Right ventricle myocardium superior (tissue), 1 donor: ENCODE results near the gene SFN. TPM values are rescaled to one million over a fixed set of nuclear protein-coding genes. Genes with fewer than 3 reads are reported as not detected.
"Not testable (repeated sequence)": the region's sequence is repeated elsewhere in the genome, so short reads cannot be mapped to it uniquely, and the experiment has no call there.

ENCODE experiments used
- ATAC-seq: fragments of 200-7000 bp; cut with Tn5 transposase; one replicate; pipeline ENCODE4 v1.9.1; 2020; ENCODE audit warnings: mild to moderate bottlenecking; ENCODE audit not compliant: poor library complexity
- DNase-seq: peaks from one replicate; pipeline ENCODE4 v3.0.0-alpha.2; 2020
- intact Hi-C: fragments of 100-400 bp; cut with DNase I; formaldehyde crosslinking; loops from one replicate; pipeline ENCODE4 v1.11.2; 2022
- total RNA-seq: library from RNA; stranded (reverse); fragmentation: NEBNext Ultra II Directional; extraction: Animal tissue kit (Norgen Biotek cat#: 25700); gene quantifications from one replicate; pipeline ENCODE4 v1.2.1, GENCODE V29; 2021
- donor health status: DM: no; HTN: yes; CAD: no; lungs with severe emphysema.

The SFN gene
- total RNA-seq, 1 donor from 2014 or later, result not detected

- no peak for ATAC-seq
- no peak for DNase-seq
- intact Hi-C loops, result no loop called here
Measured at GRCh38 chr1:26858160-26858559, 4.8 kb upstream of the SFN start.

- DNase-seq (no peak), ATAC-seq (no peak)
- intact Hi-C loops, result no loop called here
Measured at GRCh38 chr1:26858891-26859640, 3.9 kb upstream of the SFN start.

- ATAC-seq (no peak), DNase-seq (no peak)
- intact Hi-C loops, result no loop called here
Measured at GRCh38 chr1:26861286-26861701, 1.7 kb upstream of the SFN start.

GRCh38 chr1:26861889-26862378, 1.0 kb upstream of the SFN start:
- DNase-seq (no peak), ATAC-seq (no peak)
- intact Hi-C loops, result no loop called here

- DNase-seq (no peak), ATAC-seq (no peak)
- intact Hi-C loops, result no loop called here
Measured at GRCh38 chr1:26863685-26864077, 732 bp downstream of the SFN start.

GRCh38 chr1:26864610-26865480, 1.9 kb downstream of the SFN start:
- intact Hi-C loops, result no loop called here

GRCh38 chr1:26873097-26873496, 10.1 kb downstream of the SFN start:
- ATAC-seq, intact Hi-C loops, DNase-seq: not testable (repeated sequence)

More at GRCh38 chr1:26864610-26865480, 1.9 kb downstream of the SFN start:
- peak; percentile 98 for DNase-seq
- ATAC-seq, result peak; percentile 99

GRCh38 chr1:26874896-26875295, 11.9 kb downstream of the SFN start:
- ATAC-seq (no peak), DNase-seq (no peak)
- intact Hi-C loops, result loop anchor here (5.0 kb wide), 2 partner anchors 63 to 273 kb away; no protein-coding TSS in a partner anchor

GRCh38 chr1:26877326-26877725, 14.4 kb downstream of the SFN start:
- no peak for ATAC-seq
- intact Hi-C loops, result loop anchor here (5.0 kb wide), 2 partner anchors 65 to 275 kb away; no protein-coding TSS in a partner anchor
- no peak for DNase-seq

GRCh38 chr1:26879793-26880192, 16.8 kb downstream of the SFN start:
- ATAC-seq (no peak), DNase-seq (no peak)
- intact Hi-C loops, result loop anchor here (5.0 kb wide), 2 partner anchors 67 to 277 kb away; no protein-coding TSS in a partner anchor

- intact Hi-C loops, ATAC-seq: not testable (repeated sequence)
Measured at GRCh38 chr1:26881611-26882010, 18.7 kb downstream of the SFN start.

GRCh38 chr1:26882696-26883463, 19.9 kb downstream of the SFN start:
- intact Hi-C loops, result no loop called here
- ATAC-seq, result no peak
- no peak for DNase-seq

More at GRCh38 chr1:26881611-26882010, 18.7 kb downstream of the SFN start:
- DNase-seq, result not testable (repeated sequence)

GRCh38 chr1:26887125-26887524, 24.2 kb downstream of the SFN start:
- no peak for ATAC-seq
- no peak for DNase-seq

GRCh38 chr1:26888231-26888630, 25.3 kb downstream of the SFN start:
- DNase-seq, result no peak
- intact Hi-C loops, result no loop called here
- ATAC-seq, result no peak

More at GRCh38 chr1:26887125-26887524, 24.2 kb downstream of the SFN start:
- intact Hi-C loops, result no loop called here

GRCh38 chr1:26889551-26890466, 26.9 kb downstream of the SFN start, which contains the start of gene GPN2:
GPN2 (minus strand) TSS chr1:26890283; CDS start chr1:26890096, 187 bp downstream.
- ATAC-seq, result peak; percentile 95
- intact Hi-C loops, result no loop called here
- peak; percentile 89 for DNase-seq

- intact Hi-C loops, result no loop called here
- DNase-seq (no peak), ATAC-seq (peak; percentile 60)
Measured at GRCh38 chr1:26890467-26890796, 27.5 kb downstream of the SFN start.

- no peak for ATAC-seq
- no peak for DNase-seq
- intact Hi-C loops, result no loop called here
Measured at GRCh38 chr1:26894263-26894662, 31.3 kb downstream of the SFN start.

- ATAC-seq, result no peak
- no peak for DNase-seq
- intact Hi-C loops, result no loop called here
Measured at GRCh38 chr1:26897351-26897750, 34.4 kb downstream of the SFN start.
